GM04504 (cell line): ENCODE results near the gene BABAM2.
A peak's percentile ranks its signal among the peaks of the same experiment; 100 is the strongest.

Experiments used
- DNase-seq: peaks from one replicate; pipeline ENCODE4 v3.0.0-alpha.2; 2012; ENCODE audit warnings: low read depth

The BABAM2 gene

DNA sequence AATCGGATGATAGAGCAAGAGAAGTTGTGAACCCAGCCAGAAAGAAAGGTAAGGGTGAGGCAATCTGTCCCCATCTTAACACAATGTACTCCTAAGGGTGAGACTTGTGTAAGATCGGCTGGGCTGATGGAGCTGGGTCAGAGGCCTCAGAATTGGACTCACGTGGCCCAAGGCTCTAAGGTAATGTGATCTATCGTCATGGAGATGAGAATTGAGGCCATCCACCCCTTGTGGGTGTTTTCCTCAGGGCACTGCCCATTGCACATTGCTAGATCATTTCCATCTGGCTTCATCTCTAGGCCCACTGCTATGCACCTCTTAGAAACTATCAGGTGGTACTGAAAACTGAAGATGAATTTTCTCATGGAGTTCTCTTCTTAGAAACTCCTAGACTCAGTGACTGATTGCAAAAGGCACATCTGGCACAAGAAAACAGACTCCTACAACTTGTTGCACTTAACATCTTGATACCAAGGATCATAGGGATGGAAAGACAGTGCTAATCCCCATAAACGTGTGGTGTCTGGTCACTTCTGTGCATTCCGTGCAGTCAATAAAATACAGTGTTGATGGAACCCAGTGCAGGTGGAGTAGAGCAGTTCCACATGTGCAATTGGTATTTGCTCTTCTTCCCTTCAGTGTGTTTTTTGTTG, 273.2 kb downstream of the BABAM2 start:
- no peak for DNase-seq

DNA sequence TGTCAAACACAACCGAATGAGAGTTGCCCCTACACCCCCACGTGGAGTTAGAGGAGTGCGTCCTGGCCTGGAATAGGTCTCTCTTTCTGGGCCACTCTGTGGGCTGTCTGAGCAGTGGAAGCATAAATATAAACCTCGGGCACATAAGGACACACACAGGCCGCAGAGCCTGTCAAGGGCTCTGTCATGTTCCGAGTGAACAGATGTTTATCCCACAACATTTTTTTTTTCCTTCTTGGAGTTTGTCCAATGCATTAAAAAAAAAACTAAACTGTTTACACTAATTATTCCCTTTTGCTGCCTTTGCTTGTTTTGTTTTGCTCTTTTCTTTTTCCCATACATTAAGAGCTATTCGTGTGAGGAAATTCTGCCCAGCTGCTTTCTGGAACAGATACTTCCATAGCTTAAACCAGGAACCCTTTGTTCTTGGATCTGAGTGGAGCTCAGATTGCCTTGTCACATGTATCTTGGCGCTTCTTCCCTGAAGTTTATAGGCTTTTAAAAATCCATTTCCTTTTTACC, 273.8 kb downstream of the BABAM2 start:
- peak; percentile 38 for DNase-seq

DNA sequence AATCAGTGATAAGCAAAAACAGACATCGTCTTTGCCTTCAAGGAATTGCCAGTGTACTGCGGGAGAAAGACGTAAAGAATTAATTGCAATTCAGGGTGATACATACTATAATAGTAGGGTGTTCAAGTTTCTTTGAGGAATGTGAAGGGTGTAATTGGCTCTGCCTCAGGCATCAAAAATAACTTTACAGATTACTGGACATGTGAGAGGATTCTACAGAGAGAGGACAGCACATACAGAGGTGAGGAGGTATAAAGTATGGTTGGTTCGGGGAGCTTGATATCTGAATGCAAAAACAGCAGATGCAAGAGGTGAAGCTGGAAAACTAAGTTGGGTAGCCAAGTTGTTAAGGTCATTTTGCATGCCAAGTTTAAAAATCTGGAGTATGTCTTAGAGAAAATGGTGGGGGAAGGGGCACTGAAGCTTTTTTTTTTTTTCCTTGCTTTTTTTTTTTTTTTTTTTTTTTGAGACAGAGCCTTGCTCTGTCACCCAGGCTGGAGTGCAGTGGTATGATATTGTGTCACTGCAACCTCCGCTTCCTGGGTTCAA, 274.6 kb downstream of the BABAM2 start:
- no peak for DNase-seq

DNA sequence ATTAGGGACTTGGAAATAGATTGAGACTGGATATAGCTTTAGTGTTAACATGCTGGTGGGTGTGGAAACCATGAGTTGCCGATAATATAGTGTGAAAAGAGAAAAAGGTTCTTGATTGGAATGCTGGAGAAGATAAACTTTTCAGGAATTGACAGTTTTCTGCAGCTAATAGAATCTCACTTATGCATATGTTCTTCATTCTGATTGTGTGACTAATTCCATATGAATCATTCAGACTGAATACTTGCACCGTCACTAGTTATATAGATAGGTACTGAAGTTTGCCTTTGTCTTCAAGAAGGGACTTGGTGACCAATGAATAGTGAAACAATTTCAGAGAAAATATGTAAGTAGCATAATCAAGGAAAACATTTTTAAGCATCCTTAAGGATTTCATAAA, 276.4 kb downstream of the BABAM2 start:
- no peak for DNase-seq

DNA sequence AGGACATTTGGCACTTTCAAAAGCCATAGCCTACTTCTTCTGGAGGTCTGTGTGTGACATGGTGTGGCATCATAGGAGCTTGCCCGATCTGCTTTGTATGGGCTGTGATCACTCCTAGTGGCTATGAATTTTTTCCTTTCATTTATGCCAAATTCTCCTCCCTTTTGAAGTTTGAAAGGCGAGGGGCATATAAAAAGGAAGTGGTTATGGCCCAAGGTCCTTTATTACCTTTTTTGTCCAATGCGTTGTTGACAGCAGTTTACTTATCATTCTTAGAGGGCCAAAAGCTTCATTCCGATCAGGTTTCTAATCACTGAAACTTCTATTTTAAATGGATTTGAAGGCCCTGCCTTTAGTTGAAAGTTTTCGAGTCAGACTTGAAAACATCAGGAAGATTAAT, 277.8 kb downstream of the BABAM2 start:
- DNase-seq, result no peak

DNA sequence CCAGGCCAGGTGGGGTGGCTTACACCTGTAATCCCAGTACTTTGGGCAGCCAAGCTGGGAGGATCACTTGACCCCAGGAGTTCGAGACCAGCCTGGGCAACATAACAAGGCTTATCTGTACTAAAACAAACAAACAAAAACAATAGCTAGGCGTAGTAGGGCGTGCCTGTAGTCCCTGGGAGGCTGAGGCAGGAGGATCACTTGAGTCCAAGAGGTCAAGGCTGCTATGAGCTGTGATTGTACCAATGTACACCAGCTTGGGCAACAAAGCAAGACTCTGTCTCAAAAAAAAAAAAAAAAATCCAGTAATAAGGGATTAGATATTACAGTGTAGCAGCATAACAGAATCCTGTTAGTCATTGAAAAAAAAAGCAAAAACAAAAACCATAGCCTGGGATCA, 279.0 kb downstream of the BABAM2 start:
- no peak for DNase-seq

DNA sequence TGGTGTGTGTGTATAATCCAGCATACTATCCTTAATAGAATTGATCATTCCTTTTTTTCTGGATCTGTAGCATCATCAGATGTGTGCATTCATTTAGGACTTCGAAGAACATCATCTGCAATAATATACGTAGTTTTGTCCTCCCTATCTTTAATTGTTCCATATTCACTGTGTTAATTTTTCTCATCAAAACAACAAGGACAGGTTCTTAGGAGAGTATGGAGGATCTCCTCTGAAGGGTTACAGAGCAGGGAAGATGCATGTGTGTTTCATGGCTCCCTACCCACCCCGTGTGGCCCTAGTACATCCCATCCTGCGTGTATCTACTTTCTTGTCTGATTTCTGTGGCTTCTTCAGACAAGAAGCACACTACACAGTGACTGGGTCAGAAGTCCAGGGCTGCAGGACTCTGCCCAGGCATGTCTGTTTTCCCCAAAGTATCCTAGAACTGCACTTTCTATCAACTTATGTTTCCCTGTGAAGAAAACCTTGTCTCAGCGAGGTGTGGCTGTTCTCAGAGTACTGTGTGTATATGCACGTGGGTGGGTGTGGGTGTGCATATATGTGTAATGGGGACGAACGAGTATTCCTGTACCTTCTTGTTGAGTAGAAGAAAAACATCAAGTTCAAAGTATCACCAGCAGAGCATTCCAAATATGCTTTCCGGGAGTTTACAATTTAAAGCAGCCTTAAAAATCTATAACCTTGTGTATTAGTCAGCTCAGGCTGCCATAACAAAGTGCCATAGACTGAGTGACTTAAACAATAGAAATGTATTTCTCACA, 281.8 kb downstream of the BABAM2 start:
- DNase-seq, result no peak

DNA sequence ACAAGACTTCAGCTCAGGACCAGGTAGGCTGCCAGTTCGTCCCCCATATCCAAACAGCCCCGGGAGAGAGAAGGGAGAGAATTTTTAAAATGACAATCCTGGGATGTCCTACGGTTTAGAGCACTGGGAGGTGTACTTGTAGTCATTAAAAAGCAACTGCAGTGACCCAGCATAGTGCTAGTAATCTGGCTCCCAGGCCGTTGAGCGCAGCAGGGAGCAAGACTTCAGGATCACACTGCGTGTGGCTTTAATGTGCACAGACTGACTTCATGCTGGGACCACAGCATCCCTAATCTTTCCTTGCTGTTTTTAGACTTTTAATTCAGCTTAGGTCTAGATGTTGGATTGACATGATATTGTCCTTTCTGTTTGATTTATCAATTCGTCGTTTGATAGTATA, 282.8 kb downstream of the BABAM2 start:
- DNase-seq, result no peak

DNA sequence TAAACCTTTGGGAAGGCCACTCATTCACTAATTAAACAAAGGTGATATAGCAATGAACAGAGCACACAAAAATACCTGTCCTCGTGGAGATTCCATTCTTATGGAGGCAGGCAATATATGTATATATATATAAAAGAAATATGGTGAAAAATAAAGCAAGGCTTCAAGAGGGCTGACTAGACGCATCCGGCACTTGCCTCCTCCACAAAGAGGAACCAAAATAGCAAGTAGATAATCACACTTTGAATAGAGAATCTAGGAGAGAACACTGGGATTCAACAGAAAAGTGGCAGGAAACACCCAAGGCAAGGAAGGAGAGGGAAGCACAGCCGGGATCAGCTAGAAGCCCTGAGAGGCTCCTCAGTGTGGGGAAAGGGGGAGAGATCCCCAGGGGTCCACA, 283.7 kb downstream of the BABAM2 start:
- no peak for DNase-seq

DNA sequence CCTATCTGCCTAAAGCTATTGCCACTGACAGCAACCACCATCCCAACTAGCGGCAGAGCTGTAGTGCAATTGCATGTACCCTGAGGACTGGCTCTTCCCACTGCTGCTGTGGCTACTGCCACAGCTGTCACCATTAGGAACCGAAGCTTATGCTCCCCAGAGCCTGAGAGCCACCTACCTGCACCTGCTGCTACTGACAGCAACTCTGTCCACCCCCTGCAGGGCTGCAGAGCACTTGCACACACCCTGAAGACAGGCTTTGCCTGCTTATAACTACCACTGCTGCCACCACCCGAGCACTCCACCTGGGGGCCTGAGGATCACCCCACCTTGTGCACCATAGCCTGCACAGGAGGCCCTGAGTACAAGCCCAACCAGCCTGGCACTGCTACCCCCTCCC, 284.5 kb downstream of the BABAM2 start:
- DNase-seq, result no peak

DNA sequence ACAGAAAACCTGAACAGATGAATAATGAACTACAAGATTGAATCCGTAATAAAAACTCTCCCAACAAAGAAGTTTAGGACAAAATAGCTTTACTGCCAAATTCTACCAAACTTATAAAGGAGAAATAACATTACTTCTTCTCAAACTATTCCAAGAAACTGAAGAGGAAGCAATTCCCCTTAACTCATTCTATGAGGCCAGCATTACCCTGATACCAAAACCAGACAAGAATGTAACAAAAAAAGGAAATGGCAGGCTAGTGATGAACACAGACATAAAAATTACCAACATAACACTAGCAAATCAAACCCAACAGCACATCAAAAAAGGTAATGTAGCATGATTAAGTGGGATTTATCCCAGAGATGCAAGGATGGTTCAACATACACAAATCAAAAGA, 288.4 kb downstream of the BABAM2 start:
- DNase-seq, result no peak

DNA sequence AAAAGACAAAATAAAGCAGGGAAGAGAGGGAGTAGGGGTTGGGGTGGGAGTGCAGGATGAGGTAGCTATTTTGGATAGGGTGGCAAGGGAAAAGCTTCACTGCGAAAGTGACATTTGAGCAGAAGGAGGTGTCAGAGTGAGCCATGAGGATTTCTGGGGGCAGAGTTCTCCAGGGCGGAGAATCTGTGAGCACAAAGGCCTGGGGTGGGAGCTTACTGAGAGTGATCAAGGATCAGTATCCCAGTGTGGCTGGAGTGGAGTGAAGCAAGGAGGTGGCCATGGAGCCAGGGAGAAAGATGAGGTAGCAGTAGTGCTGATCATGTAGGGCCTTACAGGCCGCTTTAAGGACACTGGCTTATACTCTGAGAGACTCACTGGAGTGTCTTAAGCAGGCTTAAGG, 291.3 kb downstream of the BABAM2 start:
- DNase-seq, result no peak

DNA sequence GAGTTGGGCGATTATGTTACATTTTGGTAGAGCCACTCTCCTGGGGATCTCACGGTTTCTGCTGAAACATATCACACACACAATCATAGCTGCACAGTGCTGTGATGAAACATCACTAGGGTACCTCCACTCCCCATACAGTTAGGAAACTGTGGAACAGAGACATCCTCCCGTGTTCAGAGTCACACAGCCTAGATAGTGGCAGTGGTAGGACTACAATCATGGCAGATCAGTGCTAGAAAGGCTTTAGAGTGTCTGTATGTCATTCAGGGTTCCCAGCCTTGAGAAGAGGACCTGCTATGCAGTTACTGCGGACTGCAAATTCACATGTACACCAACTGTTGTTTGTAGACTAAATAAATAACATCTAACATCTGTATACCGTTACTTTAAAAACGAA, 291.8 kb downstream of the BABAM2 start:
- no peak for DNase-seq

DNA sequence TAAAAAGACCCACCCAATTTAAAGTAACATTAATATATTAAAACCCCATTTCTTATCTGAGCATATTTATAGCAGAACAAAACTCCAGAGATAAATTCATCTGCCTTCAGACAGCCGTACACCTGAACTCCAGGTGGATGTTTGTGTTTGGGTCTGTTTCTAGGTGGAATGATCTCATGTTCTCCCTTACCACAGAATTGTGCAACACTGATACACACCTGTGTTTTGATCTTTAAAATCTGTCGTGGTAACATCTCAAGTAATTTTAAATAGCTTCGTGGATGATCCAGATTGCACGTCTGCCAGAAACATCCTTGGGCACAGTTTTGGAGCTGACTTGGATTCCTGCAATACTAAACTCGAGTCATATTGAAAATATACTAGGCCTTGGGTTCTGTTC, 294.6 kb downstream of the BABAM2 start:
- DNase-seq, result no peak

DNA sequence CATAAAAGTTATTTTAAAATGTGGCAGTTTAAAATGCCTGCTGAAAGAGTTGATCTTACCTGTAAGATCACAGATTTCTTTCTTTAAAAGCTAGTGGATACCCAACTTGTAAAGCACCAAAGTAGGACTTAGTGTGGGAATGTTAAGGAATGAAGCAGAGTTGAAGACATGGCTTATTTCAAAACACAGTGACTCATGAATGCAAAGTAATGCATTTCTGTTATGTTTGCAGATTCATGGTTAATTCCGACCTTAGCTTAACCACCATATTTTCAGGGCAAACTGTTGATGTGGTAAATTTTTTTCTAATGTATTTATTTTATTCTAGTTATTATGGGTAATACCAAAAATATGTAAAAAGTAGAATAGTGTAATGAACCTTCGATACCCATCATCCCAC, 295.4 kb downstream of the BABAM2 start:
- DNase-seq, result no peak

DNA sequence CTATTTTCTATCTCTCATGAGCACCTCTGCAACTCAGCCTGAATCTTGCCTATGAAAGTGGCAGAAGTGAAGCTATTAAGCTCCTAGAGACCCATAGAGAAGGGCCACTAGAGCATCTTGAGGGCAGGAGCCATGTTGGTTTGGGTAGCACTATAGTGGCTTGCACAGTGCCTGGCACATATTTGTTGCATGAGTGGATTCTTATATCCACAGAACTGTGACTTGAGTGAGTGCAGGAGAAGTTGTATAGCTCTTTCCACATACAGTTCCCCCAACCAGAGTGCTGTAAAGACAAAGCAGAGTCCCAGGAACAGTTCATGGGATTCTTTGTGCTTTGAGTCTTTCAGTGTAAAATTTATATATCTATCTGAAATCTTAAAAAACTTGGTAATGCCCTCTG, 296.7 kb downstream of the BABAM2 start:
- DNase-seq, result no peak

DNA sequence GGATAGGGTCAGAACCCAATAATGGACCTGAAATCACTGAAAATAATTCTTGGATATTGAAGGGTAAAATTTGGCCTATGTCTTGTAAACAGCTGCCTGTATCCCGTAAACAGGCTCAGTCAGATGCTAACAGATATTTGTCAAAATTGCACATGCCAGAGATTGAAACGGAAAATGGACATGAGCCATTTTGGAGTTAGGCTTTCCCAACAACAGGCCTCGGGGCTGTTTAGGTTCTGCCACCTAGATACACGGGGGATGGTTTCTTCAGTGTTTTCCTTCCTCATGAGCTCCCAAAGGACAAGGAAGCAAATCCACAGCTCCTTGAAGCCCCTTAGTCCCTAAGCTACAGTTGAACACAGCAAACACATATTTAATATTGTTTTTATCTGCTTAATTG, 297.9 kb downstream of the BABAM2 start:
- DNase-seq, result no peak

DNA sequence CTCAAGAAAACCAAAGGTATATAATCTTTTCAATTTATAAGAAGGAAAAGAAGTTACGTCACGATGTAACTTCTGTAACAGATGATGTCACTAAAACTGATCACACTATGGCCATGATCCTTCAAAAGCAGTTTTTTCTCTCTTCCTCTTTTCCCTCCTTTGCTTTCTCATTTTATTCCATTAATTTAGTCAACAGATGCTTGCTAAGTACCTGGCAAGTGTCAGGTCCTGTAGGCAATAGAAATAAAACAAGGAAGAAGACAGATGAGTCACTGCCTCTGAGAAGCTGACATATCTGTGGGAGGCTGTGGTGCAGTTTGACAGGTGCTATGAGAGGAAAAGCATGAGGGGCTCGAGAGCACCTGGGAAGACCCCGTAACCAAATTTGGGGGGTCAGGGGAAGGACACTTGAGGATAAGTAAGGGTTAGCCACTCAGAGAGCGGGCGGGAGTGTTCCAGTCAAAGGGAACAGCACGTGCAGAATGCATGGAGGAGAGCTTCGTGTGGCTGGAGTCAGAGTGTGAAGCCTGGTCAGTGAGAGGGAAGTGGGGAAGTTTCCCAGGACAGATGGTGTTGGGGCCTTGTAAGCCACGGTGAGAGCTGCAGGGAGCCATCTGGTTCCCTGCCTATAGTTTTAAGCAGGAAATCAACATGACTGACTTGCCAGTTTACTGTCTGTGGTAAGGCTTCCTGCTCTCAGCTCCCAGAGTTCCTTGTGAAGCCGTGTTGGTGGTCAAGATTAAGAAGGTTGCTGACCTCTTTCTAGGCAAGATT, 303.3 kb downstream of the BABAM2 start:
- no peak for DNase-seq

DNA sequence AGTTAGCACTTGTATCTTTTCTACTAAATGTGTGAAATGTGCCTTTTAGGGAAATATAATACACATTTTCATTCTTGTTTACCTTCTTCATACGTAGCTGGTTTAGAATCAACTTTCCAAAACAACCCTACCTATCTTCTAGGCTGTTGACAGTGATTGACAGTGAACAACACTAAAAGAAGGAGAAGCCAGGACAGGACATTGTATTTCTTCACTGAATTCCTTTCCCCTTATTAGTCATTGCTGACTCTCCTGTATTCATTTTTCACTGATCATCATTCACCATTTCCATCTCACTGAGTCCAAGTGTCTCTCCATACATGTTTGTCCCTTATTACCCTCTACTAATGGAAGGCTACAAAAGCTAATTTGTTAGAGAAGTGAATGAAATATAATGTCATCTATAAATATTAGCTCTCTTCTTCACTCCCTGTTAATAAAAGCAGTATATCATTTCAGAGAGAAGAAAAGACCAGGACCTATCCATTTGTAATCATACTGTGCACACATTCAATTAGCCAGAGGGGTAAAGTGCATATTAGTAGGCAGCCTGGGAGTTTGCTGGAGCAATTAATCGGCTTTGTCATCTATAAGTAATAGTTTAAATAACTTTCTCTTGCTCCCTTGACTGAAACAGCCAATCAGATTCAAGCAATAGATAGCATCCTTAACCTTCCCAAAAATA, 309.6 kb downstream of the BABAM2 start:
- no peak for DNase-seq

DNA sequence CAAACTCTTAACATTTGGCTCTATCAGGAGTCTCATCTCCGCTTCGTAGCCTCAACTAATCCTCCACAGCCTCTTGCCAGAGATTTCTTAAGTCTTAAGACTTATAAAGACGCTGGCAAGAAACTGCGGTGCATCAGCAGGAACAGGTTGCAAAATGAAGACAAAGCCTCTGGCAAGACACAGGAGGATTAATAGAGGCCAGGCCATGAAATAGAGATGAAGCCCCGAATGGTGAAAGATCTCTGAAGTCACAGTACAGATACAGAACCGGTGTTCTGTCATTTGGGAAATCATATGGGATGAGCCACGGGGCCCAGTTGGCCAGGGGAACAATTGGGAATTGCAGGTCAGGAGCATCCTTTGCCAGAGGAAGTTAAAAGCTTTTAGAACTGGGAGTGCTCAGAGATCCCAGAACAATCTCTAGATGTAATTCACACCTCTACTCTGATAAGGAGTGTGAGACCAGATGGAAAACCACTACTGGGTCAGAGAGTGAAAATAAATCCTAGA, 311.2 kb downstream of the BABAM2 start:
- DNase-seq, result no peak

DNA sequence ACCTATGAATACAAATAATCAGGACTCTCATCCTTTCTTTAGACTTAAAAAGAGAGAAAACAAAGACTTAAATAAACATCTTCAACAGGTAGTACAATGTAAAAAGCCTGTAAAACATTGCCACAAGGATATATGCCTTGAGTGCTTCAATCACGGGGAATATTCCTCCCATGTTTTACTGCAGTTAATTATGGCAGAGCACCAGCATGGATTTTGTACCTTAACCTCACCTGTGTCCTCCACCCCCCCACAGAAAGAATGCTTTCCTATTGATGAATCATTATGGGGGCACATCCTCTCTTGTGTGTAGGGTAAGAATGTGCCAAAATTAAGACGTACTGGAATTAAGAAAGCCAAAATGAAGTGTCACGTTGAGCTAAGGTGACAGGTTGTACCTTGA, 312.2 kb downstream of the BABAM2 start:
- DNase-seq, result no peak

DNA sequence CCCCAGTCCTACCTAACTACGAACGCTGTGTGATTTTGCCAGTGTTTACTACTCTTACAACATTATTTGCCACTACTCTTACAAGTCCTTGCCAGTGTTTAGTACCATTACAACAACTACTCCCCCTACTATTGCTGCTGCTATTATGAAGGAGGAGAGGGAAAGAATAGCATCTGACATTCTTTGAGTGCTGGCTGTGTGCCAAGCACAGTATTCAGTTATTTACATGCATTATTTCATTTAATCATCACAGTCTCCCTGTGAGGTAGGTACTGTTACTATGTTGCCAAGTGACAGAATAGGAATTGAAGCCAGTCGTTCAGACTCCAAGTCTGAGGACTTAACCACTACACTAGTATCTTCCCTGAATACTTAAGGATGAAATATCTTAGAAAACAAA, 316.2 kb downstream of the BABAM2 start:
- DNase-seq, result no peak
